GM18951 (cell line): Measurements from ENCODE around the gene CCDC50.

Source experiments
- POLR2A ChIP-seq: IDR thresholded peaks from 4 replicates; pipeline ENCODE4 v1.6.1; 2011; ENCODE audit warnings: mild to moderate bottlenecking; ENCODE audit not compliant: insufficient read length, insufficient read depth; ENCODE audit errors: extremely low read depth
- in situ Hi-C: fragments of 300-500 bp; cut with MboI; formaldehyde crosslinking; loops from one replicate; pipeline ENCODE4 v1.12.0; 2022; ENCODE audit warnings: low sequenced_read_pairs, mixed read lengths, inconsistent platforms; ENCODE audit not compliant: unreplicated experiment

The CCDC50 gene

GRCh38 chr3:191388823-191389222 is 59.6 kb downstream of the CCDC50 start:
- no peak for TF ChIP-seq POLR2A
- in situ Hi-C loops: no loop called here

DNA sequence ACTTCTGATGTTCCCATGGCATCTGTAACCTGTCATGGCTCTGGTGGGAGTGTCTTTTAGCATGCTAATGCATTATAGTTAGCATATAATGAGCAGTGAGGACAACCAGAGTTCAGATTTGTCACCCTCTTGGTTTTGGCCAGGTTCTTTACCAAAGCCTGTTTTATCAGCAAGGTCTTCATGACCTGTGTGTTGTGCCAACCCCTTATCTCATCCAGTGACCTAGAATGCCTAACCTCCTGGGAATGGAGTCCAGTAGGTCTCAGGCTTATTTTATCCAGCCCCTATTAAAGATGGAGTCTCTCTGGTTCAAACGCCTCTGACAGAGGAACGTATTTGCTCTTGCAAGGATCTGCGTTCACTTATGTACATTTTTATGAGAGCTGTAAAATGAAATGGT is 61.4 kb downstream of the CCDC50 start:
- TF ChIP-seq POLR2A: no peak
- in situ Hi-C loops: no loop called here

- in situ Hi-C loops: no loop called here
- no peak for TF ChIP-seq POLR2A
Measured at GRCh38 chr3:191391861-191392808, 62.9 kb downstream of the CCDC50 start.

GRCh38 chr3:191393146-191393545 is 64.0 kb downstream of the CCDC50 start:
- in situ Hi-C loops: no loop called here
- TF ChIP-seq POLR2A: no peak

DNA sequence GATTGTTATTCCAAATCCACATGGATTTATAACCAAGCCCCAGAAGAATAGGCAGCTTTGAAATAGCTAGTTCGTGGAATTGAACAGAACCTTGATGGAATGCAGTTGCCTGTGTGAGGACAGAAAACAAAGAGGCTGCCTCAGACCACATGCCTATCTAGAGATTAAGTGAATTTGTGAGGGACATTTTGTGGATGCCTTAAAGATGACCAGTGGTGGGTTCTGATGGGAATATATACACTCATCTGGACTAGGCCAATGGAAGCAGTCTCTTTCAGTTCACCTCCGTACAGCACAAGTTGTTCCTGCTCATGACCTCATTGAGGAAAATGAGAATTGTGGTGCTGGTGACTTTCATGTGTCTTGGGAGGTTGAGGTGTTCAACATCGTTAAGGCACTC is 68.6 kb downstream of the CCDC50 start:
- in situ Hi-C loops: no loop called here

GRCh38 chr3:191398607-191399006 is 69.4 kb downstream of the CCDC50 start:
- in situ Hi-C loops: no loop called here
- no peak for TF ChIP-seq POLR2A

More for the DNA sequence above, 68.6 kb downstream of the CCDC50 start:
- no peak for TF ChIP-seq POLR2A

DNA sequence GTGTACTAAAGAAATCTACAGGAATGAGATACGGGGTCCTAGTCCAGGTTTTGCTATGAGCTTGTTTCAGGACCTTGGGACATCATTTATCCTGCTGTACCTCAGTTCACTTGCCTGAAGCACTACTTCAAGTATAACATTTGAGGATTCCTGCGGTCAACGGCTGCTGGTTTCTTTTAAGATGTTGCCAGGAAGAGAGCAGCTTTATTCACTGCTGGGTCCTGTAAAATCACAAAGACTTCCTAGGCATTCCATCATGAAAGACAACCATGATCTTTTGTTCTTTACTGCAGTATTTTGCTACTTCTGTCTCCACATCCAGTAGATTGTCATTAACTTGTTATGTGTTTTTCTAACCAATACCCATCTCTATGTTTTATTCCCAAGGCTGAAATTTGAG is 70.7 kb downstream of the CCDC50 start:
- in situ Hi-C loops: loop anchor here (25.0 kb wide), 1 partner anchor 1037 kb away; no protein-coding TSS in a partner anchor
- no peak for TF ChIP-seq POLR2A

GRCh38 chr3:191401775-191402357 is 72.7 kb downstream of the CCDC50 start:
- TF ChIP-seq POLR2A: peak; percentile 24

GRCh38 chr3:191409791-191410359 is 80.7 kb downstream of the CCDC50 start:
- in situ Hi-C loops: loop anchor here (25.0 kb wide), 1 partner anchor 1027 kb away; no protein-coding TSS in a partner anchor
- no peak for TF ChIP-seq POLR2A

More at GRCh38 chr3:191401775-191402357, 72.7 kb downstream of the CCDC50 start:
- in situ Hi-C loops: loop anchor here (25.0 kb wide), 1 partner anchor 1035 kb away; no protein-coding TSS in a partner anchor

GRCh38 chr3:191412759-191413158 is 83.6 kb downstream of the CCDC50 start:
- in situ Hi-C loops: loop anchor here (25.0 kb wide), 1 partner anchor 1025 kb away; no protein-coding TSS in a partner anchor
- TF ChIP-seq POLR2A: no peak

- no peak for TF ChIP-seq POLR2A
- in situ Hi-C loops: loop anchor here (25.0 kb wide), 1 partner anchor 1023 kb away; no protein-coding TSS in a partner anchor
Measured at GRCh38 chr3:191414286-191414685, 85.1 kb downstream of the CCDC50 start.

DNA sequence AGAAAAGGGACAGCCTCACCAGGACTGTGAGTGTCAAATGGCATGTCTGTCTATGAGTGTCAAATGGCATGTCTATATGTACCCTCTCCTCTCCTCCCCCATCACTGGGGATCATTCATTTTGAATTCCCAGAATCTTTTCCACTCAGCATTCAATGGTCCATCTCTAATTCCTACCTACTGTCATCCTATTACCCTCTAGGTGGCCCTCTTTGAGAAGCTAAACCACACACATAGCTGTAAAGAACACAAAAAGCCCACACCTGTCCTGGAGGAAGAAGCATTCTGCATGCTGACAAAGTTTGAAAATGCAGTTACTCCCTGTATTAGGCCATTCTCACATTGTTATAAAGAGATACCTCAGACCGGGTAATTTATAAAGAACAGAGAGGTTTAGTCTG is 85.5 kb downstream of the CCDC50 start:
- TF ChIP-seq POLR2A: no peak
- in situ Hi-C loops: loop anchor here (25.0 kb wide), 1 partner anchor 1023 kb away; no protein-coding TSS in a partner anchor

- in situ Hi-C loops: loop anchor here (25.0 kb wide), 1 partner anchor 1022 kb away; no protein-coding TSS in a partner anchor
- TF ChIP-seq POLR2A: no peak
Measured at GRCh38 chr3:191415566-191415965, 86.4 kb downstream of the CCDC50 start.

GRCh38 chr3:191417457-191417729 is 88.2 kb downstream of the CCDC50 start:
- no peak for TF ChIP-seq POLR2A
- in situ Hi-C loops: loop anchor here (25.0 kb wide), 1 partner anchor 1020 kb away; no protein-coding TSS in a partner anchor

DNA sequence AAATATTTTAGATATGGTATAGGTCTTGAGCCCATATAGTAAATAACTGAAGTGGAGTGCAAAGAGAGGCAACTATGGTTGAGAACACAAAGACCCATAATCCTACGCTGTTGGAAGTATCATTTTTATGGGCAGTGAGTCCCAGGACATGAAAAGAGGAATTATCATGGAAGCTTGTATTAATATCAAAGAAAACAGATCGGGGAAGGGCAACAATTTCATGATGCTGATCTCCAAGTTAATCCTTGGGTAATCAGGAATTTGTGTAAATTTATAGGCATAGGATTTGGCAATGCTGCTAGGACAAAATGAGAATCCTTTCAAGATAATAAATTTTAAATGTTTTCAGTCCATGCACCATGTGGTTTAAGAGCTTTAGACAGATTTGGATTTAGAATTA is 91.6 kb downstream of the CCDC50 start:
- no peak for TF ChIP-seq POLR2A
- in situ Hi-C loops: loop anchor here (25.0 kb wide), 1 partner anchor 1017 kb away; no protein-coding TSS in a partner anchor
